NCI-H2196 treated with DMSO at 0.1 percent for 48 hours (cell line): Measurements from ENCODE around the gene SYT1.

Source experiments
- DNase-seq: peaks from one replicate; lab custom pipeline; 2025; ENCODE audit not compliant: unreplicated experiment; lab: John Stamatoyannopoulos, UW

SYT1 gene

DNA sequence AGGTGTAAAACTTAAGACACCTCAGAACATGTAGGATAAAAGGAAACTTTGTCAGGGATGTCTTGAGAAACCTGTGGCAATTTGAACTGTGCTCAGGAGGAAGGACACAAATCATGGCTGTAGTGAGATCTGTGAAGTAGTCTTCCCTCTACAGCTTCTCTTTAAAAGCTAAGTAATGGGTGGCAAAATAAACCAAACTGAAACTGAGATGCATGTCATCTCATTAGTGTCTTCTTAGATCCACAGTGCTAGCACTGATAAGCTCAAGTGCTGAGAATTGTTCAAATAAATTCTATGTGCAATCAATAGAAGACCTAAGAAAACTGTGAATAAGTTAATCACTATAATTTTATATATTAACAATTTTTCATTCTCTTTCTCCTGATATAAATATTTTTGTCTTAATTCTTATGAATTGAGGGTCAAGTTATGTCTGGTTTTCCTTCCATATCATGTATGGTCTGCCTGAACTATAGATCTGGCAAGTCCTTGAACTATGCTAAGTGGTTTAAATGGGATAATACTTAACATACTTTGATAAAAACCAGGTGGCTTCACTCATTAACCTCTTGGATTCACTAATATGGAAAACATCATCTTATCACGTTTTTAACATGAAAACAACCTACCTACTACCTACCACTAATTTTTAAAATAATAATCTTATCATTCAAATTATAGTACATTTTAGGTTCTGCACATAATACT is 27.2 kb downstream of the SYT1 start:
- no peak for DNase-seq

DNA sequence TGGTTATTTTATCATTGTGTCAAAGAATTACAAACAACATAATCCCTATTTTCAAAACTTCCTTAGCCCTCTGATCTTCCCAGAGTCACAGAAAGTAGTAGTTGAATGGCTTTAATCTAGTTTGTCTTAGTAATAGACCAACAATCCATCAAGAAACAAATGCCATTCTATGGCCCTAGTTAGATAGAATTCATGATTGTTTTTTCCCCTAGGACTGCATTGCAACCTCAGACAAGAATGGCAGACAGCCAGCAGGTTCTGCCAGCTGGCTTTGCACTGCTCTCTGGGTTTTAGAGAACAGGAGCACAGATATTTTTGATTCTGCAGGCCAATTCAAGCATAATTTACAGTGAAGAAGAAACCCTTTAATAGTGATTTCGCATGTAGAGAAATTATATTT is 33.8 kb downstream of the SYT1 start:
- DNase-seq: peak; percentile 53

DNA sequence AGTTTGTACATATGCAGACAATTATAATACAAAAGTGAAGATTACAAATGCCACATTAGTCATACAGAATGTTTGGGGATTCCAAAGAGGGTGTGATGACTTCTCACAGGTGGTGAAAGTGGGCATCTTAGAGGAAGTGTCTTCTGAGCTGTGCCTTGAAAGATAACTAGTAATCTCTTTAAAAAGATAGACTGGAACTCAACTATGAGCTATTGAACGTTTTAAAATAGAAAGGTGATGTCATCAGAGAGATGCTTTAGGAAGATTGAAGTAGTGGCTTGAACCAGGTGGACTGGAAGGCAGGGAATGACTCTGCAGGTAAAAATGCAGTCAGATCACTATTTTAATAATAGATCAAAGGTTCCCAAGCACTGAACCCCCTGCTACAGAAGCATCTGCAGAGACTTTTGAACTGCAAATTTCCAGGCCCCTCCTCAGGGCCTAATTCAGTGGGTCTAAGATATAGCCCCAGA is 50.3 kb downstream of the SYT1 start:
- DNase-seq: no peak

DNA sequence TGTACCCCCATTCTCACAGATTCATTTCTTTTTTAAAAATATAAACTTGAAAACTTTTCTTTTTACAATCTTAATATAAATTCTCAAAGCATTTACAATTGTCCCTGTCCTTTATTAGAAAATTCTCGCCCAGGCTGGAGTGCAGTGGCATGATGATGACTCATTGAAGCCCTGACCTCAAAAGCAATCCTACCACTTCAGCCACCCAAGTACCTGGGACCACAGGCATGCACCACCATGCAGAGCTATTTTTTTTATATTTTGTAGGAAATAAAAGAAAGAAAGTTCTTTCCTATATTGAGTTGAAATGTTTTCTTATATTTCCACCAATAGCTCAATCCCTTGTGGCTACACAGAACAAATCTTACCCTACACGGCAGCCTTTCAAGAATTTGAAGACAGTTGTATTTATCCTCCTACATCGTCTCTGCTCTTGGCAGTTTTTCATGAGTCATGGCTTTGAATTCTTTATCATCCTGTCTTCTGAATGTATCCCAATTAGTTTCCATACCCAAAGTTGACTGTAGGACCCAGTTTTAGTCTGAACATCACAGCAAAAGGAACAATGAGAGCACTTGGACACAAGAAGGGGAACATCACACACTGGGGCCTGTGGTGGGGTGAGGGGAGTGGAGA is 52.4 kb downstream of the SYT1 start:
- no peak for DNase-seq

DNA sequence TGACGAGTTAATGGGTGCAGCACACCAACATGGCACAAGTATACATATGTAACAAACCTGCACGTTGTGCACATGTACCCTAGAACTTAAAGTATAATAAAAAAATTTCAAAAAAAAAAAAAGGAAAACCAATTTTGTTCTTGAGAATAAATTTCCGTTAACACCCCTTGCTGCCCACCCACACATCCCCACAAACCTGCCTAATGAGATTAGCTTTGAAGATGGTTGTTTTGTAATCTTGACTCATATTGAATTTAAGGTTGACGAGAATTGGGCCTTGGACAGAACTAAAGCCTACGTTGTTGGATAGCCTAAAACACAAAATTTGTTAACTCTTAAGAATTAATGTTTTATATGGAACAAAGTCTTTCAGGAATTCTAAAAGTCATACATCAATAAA is 52.9 kb downstream of the SYT1 start:
- DNase-seq: no peak

DNA sequence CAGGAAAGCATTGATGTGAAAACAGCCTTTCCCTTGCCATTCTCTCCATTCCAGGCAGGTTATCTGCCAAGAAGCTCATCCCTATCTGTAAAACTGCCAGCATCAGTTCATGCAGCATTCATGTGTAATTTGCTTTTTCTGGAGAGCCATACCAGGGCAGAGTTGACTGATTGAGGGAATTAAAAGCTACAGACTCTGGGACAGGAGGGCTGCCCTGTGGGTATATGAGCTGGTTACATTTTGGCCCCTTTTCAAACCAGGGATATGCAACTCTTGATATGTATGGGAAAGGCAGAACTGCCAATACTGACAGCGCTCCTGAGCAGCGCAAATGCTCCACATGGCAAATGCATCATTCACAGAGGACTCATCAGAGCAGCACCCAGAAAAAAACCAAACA is 53.7 kb downstream of the SYT1 start:
- no peak for DNase-seq

DNA sequence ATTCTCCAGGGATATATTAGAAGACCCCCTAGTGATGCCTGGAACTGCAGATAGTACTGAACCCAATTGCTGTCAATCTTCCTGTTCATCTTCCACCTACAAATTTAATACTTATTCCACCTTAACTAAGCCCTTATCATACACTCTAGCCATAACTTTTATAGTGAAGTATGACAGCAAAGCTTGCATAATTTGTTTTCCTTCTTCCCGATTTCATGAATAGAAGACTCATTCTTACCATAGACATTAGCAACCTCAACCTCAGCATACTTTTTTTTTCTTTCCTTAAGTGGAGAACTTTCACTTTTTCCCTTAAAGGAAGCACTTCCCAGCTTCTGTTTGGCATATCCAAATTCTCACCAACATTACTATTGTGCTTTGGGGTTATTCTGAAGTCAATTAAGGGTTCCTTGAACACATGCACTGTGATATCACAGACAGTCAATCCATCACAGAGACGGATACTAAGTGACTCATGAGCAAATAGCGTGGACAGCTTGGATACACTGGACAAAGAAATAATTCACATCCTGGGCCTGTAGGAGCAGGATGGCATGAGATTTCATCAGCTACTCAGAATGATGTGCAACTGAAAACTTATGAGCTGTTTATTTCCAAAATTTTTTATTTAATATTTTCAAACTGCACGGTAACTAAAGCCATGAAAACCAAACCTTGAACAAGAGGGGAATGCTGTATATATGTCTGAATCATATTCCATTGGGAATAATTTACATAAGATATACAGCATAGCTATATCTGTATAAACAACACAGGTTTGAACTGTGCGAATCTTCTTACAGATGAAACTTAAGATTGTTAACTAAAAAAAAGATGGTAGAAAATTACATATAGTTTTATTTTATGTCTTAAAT is 63.9 kb downstream of the SYT1 start:
- no peak for DNase-seq

DNA sequence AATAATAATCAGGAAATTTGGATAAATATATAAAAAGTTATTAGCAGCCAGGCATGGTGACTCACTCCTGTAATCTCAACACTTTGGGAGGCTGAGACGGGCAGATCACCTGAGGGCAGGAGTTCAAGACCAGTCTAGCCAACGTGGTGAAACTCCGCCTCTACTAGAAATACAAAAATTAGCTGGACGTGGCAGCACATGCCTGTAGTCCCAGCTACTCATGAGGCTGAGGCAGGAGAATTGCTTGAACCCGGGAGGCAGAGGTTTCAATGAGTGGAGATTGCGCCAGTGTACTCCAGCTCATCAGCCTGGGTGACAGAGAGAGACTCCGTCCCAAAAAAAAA is 64.5 kb downstream of the SYT1 start:
- DNase-seq: no peak

DNA sequence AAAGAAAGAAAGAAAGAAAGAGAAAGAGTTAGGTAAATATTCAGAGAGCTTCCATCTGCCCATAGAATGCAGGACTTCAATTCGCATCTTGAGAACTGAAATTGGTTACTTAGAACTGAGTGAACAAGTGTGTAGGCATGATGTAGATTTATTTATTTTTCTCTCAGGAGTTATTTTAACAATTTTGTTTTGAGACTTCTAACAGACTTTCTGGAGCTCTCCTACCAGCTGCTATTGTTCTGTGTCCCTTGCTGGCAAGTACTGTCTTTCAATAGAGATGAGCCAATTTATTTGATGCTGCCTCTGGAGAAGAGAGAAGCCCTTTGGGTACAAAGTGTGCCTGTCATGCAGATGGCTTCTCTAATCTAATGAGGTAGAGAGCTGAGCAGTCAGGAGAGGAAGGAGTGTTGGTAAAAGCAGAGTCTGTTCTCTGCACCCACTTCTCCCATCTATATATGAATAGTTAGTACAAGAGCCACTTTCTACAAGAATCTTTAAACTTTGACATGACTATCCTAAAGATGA is 67.0 kb downstream of the SYT1 start:
- no peak for DNase-seq

DNA sequence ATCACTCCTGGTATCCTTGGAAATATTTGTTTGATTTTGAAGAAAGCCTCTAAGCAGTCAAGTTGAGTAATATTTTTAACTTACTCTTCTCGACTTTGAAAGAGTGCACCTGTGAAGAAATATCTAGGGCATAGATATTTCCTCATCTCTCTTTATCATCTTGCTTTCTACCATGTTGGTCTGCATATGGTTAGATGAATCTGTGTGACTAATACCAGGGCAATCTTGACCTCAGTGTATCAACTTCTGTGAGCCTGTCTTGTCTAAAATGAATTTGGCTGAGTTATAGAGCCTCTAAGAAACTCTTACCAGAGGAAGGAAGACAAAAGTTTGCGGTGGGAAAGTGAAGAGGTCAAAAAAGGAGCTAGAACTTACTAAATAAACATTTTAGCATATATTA is 68.4 kb downstream of the SYT1 start:
- no peak for DNase-seq

DNA sequence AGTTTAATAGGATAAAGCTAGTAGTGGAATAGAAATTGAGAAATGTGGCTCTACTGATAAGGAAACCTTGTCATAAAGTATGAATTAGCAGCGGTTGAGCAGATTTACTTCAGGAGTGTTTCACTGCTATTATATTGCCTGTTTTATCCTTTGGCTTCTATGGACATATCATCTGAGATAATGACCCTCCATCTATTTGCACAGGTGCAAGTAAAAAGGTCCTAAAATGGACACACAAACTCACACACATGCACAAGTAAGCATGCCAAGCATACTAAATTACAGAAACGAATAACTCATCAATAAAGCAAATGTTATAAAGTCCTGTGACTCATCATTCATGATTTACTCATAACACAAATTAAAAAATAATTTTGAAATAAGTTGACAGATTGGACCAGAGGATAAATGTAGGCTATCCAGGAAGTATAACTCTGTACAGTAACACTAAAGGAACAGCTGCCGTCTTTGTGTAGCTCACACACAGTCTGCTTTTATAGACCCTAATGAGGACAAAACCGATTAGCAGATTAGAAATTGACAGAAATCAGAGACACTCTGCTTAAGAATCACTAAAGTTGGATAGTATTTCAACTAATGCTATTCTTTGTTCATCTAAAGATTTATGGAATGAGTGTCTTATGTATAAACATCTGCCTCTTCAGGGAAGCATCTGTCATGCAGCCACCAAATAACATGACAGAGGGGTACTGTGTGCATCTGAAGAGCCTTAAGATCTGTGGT is 73.9 kb downstream of the SYT1 start:
- peak; percentile 72 for DNase-seq

DNA sequence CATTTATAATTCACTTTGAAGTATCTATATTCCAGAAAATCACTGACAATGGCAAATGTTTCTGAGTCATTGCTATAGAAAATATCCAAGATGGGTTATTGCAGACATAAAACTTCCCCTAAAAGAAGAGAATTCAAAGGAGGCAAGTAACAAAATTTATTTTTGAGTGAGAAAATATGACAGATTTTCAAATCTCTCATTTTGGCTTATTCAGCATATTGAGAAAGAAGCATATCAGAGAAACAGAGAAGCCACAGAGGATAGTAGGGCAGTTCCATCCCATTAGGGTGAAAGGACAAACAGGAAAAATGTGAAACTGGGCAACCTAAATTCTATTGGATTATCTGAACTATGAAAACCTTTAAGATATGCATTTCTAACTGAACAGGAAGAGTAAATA is 85.0 kb downstream of the SYT1 start:
- no peak for DNase-seq

DNA sequence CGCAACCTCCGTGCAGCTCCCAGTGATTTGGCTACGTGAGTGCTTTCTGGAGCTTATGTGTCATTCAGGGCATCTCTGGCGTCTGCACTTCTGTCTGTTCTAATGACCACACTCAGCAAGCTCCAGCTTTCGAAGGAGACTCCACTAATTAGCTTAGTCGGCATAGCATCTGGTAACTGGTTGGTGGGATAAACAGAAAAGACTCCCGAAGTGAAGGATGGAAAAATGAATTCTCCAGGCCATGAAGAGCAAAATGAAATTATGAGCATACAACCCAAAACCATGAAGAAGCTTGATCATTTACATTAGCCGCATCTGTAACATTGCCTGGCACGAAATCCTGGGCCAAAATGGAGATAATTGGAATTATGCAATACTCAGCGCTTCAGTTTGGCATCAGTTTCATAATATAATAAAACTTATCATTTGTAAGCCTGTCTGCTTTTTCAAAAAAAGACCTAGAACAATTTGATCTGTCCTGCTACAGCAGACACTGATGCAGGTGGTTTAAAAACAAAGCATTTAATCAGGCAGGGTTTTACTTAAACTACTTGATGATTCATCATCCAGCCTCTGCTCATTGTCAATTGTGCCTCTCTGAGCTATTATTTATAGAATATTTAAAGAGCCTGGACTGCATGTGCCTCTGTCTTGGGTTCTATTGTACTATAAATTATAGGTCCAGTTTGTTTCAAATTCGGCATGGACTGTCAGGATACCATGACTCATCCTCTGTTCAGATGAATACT is 87.4 kb downstream of the SYT1 start:
- DNase-seq: peak; percentile 50

DNA sequence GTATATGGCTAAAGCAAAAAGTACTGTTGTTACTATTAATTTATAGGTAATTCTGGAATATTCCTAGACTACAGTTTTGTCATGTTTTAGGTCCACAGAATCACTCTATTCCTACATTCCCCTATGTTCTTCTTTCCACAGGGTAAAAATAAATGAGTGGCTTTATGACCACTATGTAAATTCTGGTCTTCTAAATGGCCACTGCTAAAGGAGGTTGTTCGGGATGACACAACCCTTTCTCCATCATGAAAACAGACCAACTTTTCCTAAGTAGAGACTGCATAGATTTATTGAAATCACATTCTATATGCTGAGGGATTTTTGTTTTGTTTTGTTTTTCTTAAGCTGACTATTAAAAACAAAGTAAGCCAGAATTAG is 88.0 kb downstream of the SYT1 start:
- no peak for DNase-seq

DNA sequence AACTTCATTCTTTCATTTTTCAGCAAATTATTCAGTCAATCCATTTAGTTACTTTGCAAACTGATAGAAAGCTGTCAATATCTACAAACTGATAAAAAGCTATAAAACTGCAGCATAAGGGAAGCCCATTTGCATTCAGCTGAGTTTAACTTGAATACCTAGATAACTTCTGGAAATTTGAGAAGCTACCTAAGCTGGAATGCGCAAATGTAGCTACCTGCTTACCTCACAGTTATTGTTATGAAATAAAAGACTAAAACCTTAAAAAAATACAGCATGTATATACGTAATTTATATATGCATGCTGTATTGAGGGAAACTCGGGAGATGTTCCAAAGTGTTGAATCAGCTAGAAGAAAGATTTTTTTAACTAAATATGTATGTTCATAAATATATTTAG is 94.4 kb downstream of the SYT1 start:
- DNase-seq: no peak

DNA sequence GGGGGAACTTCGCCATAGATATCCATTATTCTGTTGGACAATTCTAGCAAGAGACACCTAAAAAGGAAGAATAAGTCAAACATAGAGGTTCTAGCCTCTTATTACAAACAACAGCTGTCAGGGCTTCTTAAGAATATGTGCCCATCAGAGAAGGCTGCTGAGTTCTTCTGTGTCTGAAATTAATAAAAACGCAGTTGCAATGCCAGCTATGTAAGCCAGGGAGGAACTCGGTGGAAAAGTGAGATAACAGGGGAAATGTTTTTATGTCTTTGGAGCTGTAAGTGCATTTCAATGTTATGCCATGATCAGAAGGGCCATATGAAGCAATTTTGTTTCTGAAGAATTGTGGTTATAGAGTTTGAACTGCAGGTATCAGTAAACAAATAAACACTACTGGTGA is 95.0 kb downstream of the SYT1 start:
- DNase-seq: no peak

DNA sequence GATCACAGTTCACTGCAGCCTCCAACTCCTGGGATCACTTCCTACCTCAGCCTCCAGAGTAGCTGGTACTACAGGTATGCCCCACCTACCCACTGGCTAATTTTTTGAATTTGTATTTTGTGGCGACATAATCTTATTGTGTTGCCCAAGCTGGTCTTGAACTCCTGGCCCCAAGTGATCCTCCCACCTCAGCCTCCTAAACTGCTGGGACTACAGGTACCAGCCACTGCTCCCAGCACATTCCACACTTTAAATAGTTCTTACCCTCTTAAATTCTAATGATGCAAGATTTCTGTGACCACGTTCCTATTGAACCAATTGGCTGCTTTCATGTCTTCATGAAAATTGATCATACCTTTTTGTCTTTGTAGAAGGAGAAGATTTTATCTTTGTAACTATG is 96.6 kb downstream of the SYT1 start:
- DNase-seq: no peak

DNA sequence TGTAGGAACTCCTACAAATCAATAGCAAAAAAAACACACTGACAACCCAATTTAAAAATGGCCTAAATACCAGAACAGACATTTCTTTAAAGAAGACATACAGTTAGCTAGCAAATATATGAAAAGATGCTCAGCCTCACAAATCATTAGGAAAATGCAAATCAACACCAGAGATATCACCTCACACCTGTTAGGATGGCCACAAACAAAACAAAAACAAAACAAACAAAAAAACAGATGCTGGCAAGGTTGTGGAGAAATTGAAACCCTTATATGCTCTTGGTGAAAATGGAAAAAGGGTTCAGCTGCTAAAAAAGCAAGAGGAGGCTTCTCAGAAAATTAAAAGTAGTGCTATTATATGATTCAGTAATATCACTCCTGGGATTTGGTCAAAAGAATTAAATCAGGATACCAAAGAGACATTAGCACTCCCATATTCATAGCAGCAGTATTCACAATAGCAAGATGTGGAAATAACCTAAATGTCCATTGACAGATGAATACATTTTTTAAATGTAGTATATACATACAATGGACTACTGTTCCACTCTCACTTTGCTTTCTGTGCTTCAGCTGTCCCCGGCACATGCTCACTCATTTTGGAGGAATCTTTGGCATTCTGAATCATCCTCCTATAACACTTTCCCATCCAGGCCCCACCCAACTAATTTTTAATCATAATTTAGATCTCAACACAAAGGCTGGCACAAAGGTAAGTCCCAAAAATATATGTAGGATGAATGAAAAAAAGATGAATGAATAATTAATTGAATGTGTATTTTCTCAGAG is 99.1 kb downstream of the SYT1 start:
- DNase-seq: no peak

DNA sequence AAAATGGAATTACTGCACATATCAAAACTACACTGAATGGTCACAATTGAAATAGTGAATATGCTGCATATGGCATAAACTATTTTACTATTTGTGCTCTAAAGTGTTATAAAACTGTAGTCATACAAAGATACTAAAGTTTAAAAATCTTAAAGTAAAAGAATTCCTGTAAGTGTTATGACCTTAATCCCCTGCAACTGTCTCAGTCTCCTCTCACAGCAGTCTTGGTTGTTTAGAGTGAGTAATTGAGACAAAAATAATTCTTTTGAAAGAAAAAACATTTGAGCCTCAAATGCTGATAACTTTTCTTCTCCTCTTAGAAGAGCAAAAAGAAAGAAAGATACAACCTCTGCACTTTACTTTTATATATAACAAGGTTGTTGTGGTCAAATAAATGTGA is 99.9 kb downstream of the SYT1 start:
- DNase-seq: no peak

DNA sequence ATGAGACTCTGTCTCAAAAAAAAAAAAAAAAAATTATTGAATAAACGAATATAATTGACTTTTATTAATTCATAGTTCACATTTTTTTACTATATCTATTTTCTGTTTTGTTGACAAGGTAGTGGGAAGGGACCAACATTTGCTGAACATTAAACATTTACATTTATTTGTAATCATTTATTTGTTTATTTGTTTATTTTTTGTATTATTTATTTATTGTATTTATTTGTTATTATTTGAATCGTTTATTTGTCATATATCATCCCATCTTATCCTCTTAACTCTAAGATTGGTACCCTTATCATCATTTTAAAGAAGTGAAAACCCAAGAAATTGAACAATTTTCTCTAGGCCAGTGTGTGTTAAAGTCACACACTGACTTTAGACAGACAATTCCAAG is 101.5 kb downstream of the SYT1 start:
- no peak for DNase-seq
